NCI-H446 treated with DMSO at 0.1 percent for 48 hours (cell line): Measurements from ENCODE around the gene CDKN1B.
"Not testable (repeated sequence)": the region's sequence is repeated elsewhere in the genome, so short reads cannot be mapped to it uniquely, and the experiment has no call there.

Experiments
- DNase-seq: peaks from one replicate; lab custom pipeline; 2025; lab: John Stamatoyannopoulos, UW

Gene CDKN1B

GRCh38 chr12:12724421-12725085, 7.4 kb downstream of the CDKN1B start:
- DNase-seq = no peak

GRCh38 chr12:12725086-12725955, 8.2 kb downstream of the CDKN1B start:
- peak; percentile 97 for DNase-seq

- no peak for DNase-seq
Measured at GRCh38 chr12:12725956-12726554, 8.9 kb downstream of the CDKN1B start.

- no peak for DNase-seq
Measured at GRCh38 chr12:12726555-12727093, 9.5 kb downstream of the CDKN1B start.

GRCh38 chr12:12731178-12731577, 14.0 kb downstream of the CDKN1B start:
- DNase-seq = no peak

GRCh38 chr12:12731785-12732184, 14.6 kb downstream of the CDKN1B start:
- no peak for DNase-seq

GRCh38 chr12:12733118-12733517, 15.9 kb downstream of the CDKN1B start:
- no peak for DNase-seq

- DNase-seq = no peak
Measured at GRCh38 chr12:12734054-12734453, 16.9 kb downstream of the CDKN1B start.

GRCh38 chr12:12734561-12735071, 17.4 kb downstream of the CDKN1B start:
- no peak for DNase-seq

GRCh38 chr12:12735301-12735700, 18.1 kb downstream of the CDKN1B start:
- no peak for DNase-seq

GRCh38 chr12:12736759-12737676, 19.9 kb downstream of the CDKN1B start:
- peak; percentile 56 for DNase-seq

- not testable (repeated sequence) for DNase-seq
Measured at GRCh38 chr12:12738152-12738551, 21.0 kb downstream of the CDKN1B start.

GRCh38 chr12:12741660-12742059, 24.5 kb downstream of the CDKN1B start:
- no peak for DNase-seq

- no peak for DNase-seq
Measured at GRCh38 chr12:12744546-12745305, 27.6 kb downstream of the CDKN1B start.

- DNase-seq = no peak
Measured at GRCh38 chr12:12745576-12746211, 28.5 kb downstream of the CDKN1B start.

- DNase-seq = no peak
Measured at GRCh38 chr12:12747278-12747677, 30.1 kb downstream of the CDKN1B start.

- peak; percentile 47 for DNase-seq
Measured at GRCh38 chr12:12748044-12748443, 30.9 kb downstream of the CDKN1B start.

GRCh38 chr12:12749433-12749832, 32.3 kb downstream of the CDKN1B start:
- DNase-seq = no peak

GRCh38 chr12:12755923-12756322, 38.8 kb downstream of the CDKN1B start:
- DNase-seq = no peak

- no peak for DNase-seq
Measured at GRCh38 chr12:12757121-12757520, 40.0 kb downstream of the CDKN1B start.
